ENCODE data around the gene EIPR1. TPM values are rescaled to one million over a fixed set of nuclear protein-coding genes. Genes with fewer than 3 reads are reported as not detected.

EIPR1 gene
- total RNA-seq, 1 experiment from 2014 or later: 36.9 TPM

DNA sequence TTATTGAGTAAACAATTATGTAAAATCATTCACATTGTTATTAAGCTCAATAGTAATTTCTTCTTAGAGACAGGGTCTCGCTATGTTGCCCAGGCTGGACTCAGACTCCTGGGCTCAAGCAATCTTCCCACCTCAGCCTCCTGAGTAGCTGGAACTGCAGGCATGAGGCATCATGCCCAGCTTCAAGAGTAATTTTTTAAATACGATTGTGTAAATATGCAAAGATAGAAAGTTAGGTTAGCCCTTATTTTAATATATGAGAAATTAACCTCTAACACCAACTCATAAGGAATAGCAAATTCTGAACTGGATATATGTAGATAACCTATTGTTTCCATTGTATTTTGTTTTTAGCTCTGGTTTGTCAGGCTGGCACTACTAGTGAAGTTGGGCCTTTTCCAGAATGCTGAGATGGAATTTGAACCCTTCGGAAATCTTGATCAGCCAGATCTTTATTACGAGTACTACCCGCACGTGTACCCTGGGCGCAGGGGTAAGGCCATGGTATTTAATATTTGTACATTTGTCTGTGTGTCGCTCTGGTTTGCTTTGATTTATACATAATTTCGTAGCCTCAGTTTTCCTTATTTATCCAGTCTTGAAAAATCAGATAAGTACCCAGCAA is 46.7 kb upstream of the EIPR1 start:
- peaks cover 1% of the 10 kb centered on the region for H3K36me3 ChIP-seq (ENCODE audit: control insufficient read depth, insufficient read depth, low read length)
- Mint-ChIP-seq H3K9me3 (ENCODE audit: unreplicated experiment) (no peaks in the 10 kb centered on the region), H3K4me3 (ENCODE audit: unreplicated experiment) (no peak overlapping the region), H3K27me3 (ENCODE audit: insufficient read depth, unreplicated experiment) (no peaks in the 10 kb centered on the region), H3K36me3 (ENCODE audit: insufficient read depth, unreplicated experiment) (peaks cover 32% of the 10 kb centered on the region), H3K4me1 (ENCODE audit: low read depth, unreplicated experiment) (peaks cover 8% of the 10 kb centered on the region), H3K27ac (ENCODE audit: unreplicated experiment) (no peak overlapping the region)
- H3K9me3 ChIP-seq: no peaks in the 10 kb centered on the region
- ChIA-PET POLR2A (no interaction called here), CTCF (interaction anchor here (0.6 to 2.1 kb wide), 4 partner anchors 38 to 228 kb away, joined by 3 to 9 read pairs (median 5); no protein-coding TSS in a partner anchor)
- H3K27me3 ChIP-seq (replicated peaks; ENCODE audit: control insufficient read depth, insufficient read depth, low read length): no peaks in the 10 kb centered on the region
- intact Hi-C loops (cut with micrococcal nuclease; ENCODE audit: unreplicated experiment): loop anchor here (1.0 to 5.0 kb wide), 3 partner anchors 38 to 227 kb away; partner anchors contain the start of gene RPS7
- H3K4me1 ChIP-seq: 0 out of 2 replicates have a peak, but pooled peaks cover 3% of the 10 kb centered on the region
- no TSS peak for BruUV-seq (replicated peaks)
- H3K4me3 ChIP-seq (ENCODE audit: low read depth, low read length): no peak overlapping the region
- no peak for DNase-seq
- TF ChIP-seq, protein P1, sequence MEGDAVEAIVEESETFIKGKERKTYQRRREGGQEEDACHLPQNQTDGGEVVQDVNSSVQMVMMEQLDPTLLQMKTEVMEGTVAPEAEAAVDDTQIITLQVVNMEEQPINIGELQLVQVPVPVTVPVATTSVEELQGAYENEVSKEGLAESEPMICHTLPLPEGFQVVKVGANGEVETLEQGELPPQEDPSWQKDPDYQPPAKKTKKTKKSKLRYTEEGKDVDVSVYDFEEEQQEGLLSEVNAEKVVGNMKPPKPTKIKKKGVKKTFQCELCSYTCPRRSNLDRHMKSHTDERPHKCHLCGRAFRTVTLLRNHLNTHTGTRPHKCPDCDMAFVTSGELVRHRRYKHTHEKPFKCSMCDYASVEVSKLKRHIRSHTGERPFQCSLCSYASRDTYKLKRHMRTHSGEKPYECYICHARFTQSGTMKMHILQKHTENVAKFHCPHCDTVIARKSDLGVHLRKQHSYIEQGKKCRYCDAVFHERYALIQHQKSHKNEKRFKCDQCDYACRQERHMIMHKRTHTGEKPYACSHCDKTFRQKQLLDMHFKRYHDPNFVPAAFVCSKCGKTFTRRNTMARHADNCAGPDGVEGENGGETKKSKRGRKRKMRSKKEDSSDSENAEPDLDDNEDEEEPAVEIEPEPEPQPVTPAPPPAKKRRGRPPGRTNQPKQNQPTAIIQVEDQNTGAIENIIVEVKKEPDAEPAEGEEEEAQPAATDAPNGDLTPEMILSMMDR (IDR thresholded peaks at IDR 0.05; ENCODE audit: insufficient read depth in 1 of 2, low read depth in 1 of 2, low read length in 1 of 2, severe bottlenecking in 1 of 2, unreplicated experiment in 1 of 2): no peak

DNA sequence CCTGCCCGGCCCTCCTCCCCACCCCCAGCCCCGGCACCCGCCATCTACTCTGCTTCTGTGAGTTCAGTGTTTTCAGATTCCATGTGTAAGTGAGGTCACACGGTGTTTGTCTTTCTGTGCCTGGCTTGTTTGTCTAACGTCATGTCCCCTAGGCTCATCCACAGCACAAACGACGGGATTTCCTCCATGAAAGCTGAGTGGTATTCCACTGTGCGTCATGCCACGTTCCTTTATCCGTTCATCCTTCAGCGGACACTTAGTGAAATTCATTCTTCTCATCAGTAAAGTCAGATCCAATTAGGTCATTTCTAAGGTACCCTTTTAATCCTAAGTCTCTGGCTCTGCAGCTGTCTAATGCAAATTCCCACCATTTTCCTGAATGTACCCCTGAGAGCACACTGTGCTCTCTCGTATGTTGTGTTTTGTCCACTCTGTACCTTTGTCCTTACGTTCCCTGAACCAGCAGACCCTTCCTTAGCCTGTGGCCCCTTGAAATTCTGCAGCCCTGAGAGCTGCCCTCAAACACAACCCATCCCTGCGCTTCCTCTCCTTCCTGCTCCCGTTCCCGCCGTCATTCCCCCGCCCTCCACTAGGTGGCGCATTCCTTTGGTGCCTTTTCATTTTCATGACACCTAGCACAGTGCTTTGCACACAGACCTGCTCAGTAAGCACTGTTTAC is 46.0 kb upstream of the EIPR1 start:
- Mint-ChIP-seq H3K4me1 (ENCODE audit: low read depth, unreplicated experiment) (peaks cover 8% of the 10 kb centered on the region), H3K9me3 (ENCODE audit: unreplicated experiment) (no peaks in the 10 kb centered on the region), H3K27me3 (ENCODE audit: insufficient read depth, unreplicated experiment) (no peaks in the 10 kb centered on the region), H3K4me3 (ENCODE audit: unreplicated experiment) (no peak overlapping the region), H3K36me3 (ENCODE audit: insufficient read depth, unreplicated experiment) (peaks cover 32% of the 10 kb centered on the region), H3K27ac (ENCODE audit: unreplicated experiment) (no peak overlapping the region)
- TF ChIP-seq, protein P1 (IDR thresholded peaks at IDR 0.05; ENCODE audit: insufficient read depth in 1 of 2, low read depth in 1 of 2, low read length in 1 of 2, severe bottlenecking in 1 of 2, unreplicated experiment in 1 of 2): peak; percentile 90 to 97
- intact Hi-C loops (cut with micrococcal nuclease; ENCODE audit: unreplicated experiment): loop anchor here (1.0 to 5.0 kb wide), 3 partner anchors 39 to 228 kb away; partner anchors contain the start of gene RPS7
- BruUV-seq (replicated peaks): no TSS peak
- ChIA-PET CTCF (interaction anchor here (0.5 to 2.1 kb wide), 6 partner anchors 10 to 228 kb away, joined by 3 to 9 read pairs (median 5); no protein-coding TSS in a partner anchor), POLR2A (interaction anchor here (0.6 kb wide), 1 partner anchor 96 kb away, joined by 4 read pairs; no protein-coding TSS in a partner anchor)
- 0 out of 2 replicates have a peak, but pooled peaks cover 3% of the 10 kb centered on the region for H3K4me1 ChIP-seq
- H3K9me3 ChIP-seq: no peaks in the 10 kb centered on the region
- H3K27me3 ChIP-seq (replicated peaks; ENCODE audit: control insufficient read depth, insufficient read depth, low read length): no peaks in the 10 kb centered on the region
- peaks cover 1% of the 10 kb centered on the region for H3K36me3 ChIP-seq (ENCODE audit: control insufficient read depth, insufficient read depth, low read length)
- H3K4me3 ChIP-seq (ENCODE audit: low read depth, low read length): no peak overlapping the region
- DNase-seq: peak; percentile 76 to 84

DNA sequence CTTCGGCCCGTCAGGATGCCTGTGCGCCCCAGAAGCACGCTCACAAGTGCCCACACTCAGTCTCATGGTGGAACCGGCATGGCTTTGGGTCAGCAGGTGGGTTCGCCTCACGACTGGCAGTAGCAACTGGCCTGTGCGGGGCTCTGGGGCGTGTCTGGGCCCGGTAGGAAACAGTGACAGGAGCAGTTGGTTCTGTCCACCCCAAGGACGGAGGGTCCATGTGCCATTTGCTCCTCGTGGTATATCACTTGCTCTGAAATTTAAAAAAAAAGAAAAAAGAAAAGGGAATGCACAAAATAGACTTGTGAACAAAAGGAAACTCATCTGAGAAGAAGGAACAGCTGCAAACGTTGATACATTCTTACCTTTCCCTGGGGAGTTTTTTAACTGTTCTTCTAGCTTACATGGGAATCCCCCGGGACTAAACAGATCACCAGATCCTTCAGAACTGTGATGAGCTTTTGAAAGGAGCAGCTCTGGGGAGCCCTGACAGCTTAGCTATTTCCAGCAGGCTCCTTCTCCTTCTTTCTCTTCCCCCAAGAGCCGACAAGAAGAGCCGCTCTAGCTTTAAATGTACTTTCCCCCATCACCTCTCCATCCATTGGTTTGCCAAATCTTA is 44.7 kb upstream of the EIPR1 start:
- intact Hi-C loops (cut with micrococcal nuclease; ENCODE audit: unreplicated experiment): loop anchor here (5.0 kb wide), 1 partner anchor 155 kb away; the partner anchor contains the start of gene RPS7
- no peaks in the 10 kb centered on the region for H3K9me3 Mint-ChIP-seq (ENCODE audit: unreplicated experiment)
- Histone ChIP-seq H3K36me3 (ENCODE audit: control insufficient read depth, insufficient read depth, low read length) (peaks cover 1% of the 10 kb centered on the region), H3K4me1 (0 out of 2 replicates have a peak, but pooled peaks cover 3% of the 10 kb centered on the region), H3K9me3 (no peaks in the 10 kb centered on the region), H3K4me3 (ENCODE audit: low read depth, low read length) (no peak overlapping the region), H3K27me3 (replicated peaks; ENCODE audit: control insufficient read depth, insufficient read depth, low read length) (no peaks in the 10 kb centered on the region)
- BruUV-seq (replicated peaks): no TSS peak
- H3K27ac Mint-ChIP-seq (ENCODE audit: unreplicated experiment): no peak overlapping the region
- POLR2A ChIA-PET: no interaction called here
- CTCF ChIA-PET: interaction anchor here (2.1 kb wide), 1 partner anchor 230 kb away, joined by 9 read pairs; no protein-coding TSS in a partner anchor
- no peaks in the 10 kb centered on the region for H3K27me3 Mint-ChIP-seq (ENCODE audit: insufficient read depth, unreplicated experiment)
- H3K36me3 Mint-ChIP-seq (ENCODE audit: insufficient read depth, unreplicated experiment): peaks cover 30% of the 10 kb centered on the region
- no peak for DNase-seq
- TF ChIP-seq, protein P1 (IDR thresholded peaks at IDR 0.05; ENCODE audit: insufficient read depth in 1 of 2, low read depth in 1 of 2, low read length in 1 of 2, severe bottlenecking in 1 of 2, unreplicated experiment in 1 of 2): no peak
- H3K4me1 Mint-ChIP-seq (ENCODE audit: low read depth, unreplicated experiment): peaks cover 8% of the 10 kb centered on the region
- H3K4me3 Mint-ChIP-seq (ENCODE audit: unreplicated experiment): no peak overlapping the region
